ENCODE measurements around the gene OR5A2.

The OR5A2 gene

GRCh38 chr11:59423835-59424234 lies 2.4 kb downstream of the OR5A2 start:
- no peaks in the 10 kb centered on the region for H3K4me1 ChIP-seq (ENCODE audit: low read length)
- H3K9me3 ChIP-seq (ENCODE audit: insufficient read depth, low read length), result no peaks in the 10 kb centered on the region
- H3K27me3 ChIP-seq (ENCODE audit: low read depth, low read length), result no peaks in the 10 kb centered on the region
- no peak overlapping the region for H3K27ac ChIP-seq (ENCODE audit: low read length)
- no peak for TF ChIP-seq EZH2phosphoT487 (IDR thresholded peaks at IDR 0.05; ENCODE audit: low read depth)
- TF ChIP-seq CTCF (IDR thresholded peaks at IDR 0.05; ENCODE audit: low read depth, low read length), result no peak
- H3K79me2 ChIP-seq (ENCODE audit: low read length), result no peaks in the 10 kb centered on the region
- H4K20me1 ChIP-seq (ENCODE audit: insufficient read depth, low read length), result no peaks in the 10 kb centered on the region
- H3K4me3 ChIP-seq (ENCODE audit: low read length), result no peak overlapping the region
- no peak overlapping the region for H3K9ac ChIP-seq (ENCODE audit: low read length)
- no peak overlapping the region for H2AFZ ChIP-seq (ENCODE audit: low read depth, low read length)
- no peaks in the 10 kb centered on the region for H3K36me3 ChIP-seq (replicated peaks; ENCODE audit: low read depth, low read length)
- H3K4me2 ChIP-seq (ENCODE audit: low read length), result no peak overlapping the region

- H4K20me1 ChIP-seq (ENCODE audit: insufficient read depth, low read length), result no peaks in the 10 kb centered on the region
- H3K4me3 ChIP-seq (ENCODE audit: low read length), result no peak overlapping the region
- H3K36me3 ChIP-seq (replicated peaks; ENCODE audit: low read depth, low read length), result no peaks in the 10 kb centered on the region
- H2AFZ ChIP-seq (ENCODE audit: low read depth, low read length), result no peak overlapping the region
- H3K9me3 ChIP-seq (ENCODE audit: insufficient read depth, low read length), result no peaks in the 10 kb centered on the region
- no peak for TF ChIP-seq CTCF (IDR thresholded peaks at IDR 0.05; ENCODE audit: low read depth, low read length)
- no peak for TF ChIP-seq EZH2phosphoT487 (IDR thresholded peaks at IDR 0.05; ENCODE audit: low read depth)
- H3K4me1 ChIP-seq (ENCODE audit: low read length), result no peaks in the 10 kb centered on the region
- no peak overlapping the region for H3K9ac ChIP-seq (ENCODE audit: low read length)
- no peak overlapping the region for H3K4me2 ChIP-seq (ENCODE audit: low read length)
- no peak overlapping the region for H3K27ac ChIP-seq (ENCODE audit: low read length)
- 0 out of 2 replicates have a peak, but pooled peaks cover 4% of the 10 kb centered on the region for H3K27me3 ChIP-seq (ENCODE audit: low read depth, low read length)
- no peaks in the 10 kb centered on the region for H3K79me2 ChIP-seq (ENCODE audit: low read length)
Measured at GRCh38 chr11:59418156-59418555, 8.1 kb downstream of the OR5A2 start.

- Histone ChIP-seq H3K9ac (ENCODE audit: low read length) (no peak overlapping the region), H4K20me1 (ENCODE audit: insufficient read depth, low read length) (no peaks in the 10 kb centered on the region), H3K4me2 (ENCODE audit: low read length) (no peak overlapping the region), H3K4me3 (ENCODE audit: low read length) (no peak overlapping the region), H3K9me3 (ENCODE audit: insufficient read depth, low read length) (no peaks in the 10 kb centered on the region), H2AFZ (ENCODE audit: low read depth, low read length) (no peak overlapping the region), H3K79me2 (ENCODE audit: low read length) (no peaks in the 10 kb centered on the region), H3K4me1 (ENCODE audit: low read length) (no peaks in the 10 kb centered on the region), H3K27me3 (ENCODE audit: low read depth, low read length) (0 out of 2 replicates have a peak, but pooled peaks cover 4% of the 10 kb centered on the region), H3K36me3 (replicated peaks; ENCODE audit: low read depth, low read length) (no peaks in the 10 kb centered on the region), H3K27ac (ENCODE audit: low read length) (no peak overlapping the region)
- TF ChIP-seq CTCF (IDR thresholded peaks at IDR 0.05; ENCODE audit: low read depth, low read length), result no peak
- no peak for TF ChIP-seq EZH2phosphoT487 (IDR thresholded peaks at IDR 0.05; ENCODE audit: low read depth)
Measured at GRCh38 chr11:59417023-59417422, 9.2 kb downstream of the OR5A2 start.

GRCh38 chr11:59416613-59417012 lies 9.6 kb downstream of the OR5A2 start:
- Histone ChIP-seq H3K9ac (ENCODE audit: low read length) (no peak overlapping the region), H3K27ac (ENCODE audit: low read length) (no peak overlapping the region)
- TF ChIP-seq EZH2phosphoT487 (IDR thresholded peaks at IDR 0.05; ENCODE audit: low read depth), result no peak
- TF ChIP-seq CTCF (IDR thresholded peaks at IDR 0.05; ENCODE audit: low read depth, low read length), result no peak

More at GRCh38 chr11:59416613-59417012, 9.6 kb downstream of the OR5A2 start:
- Histone ChIP-seq H4K20me1 (ENCODE audit: insufficient read depth, low read length) (no peaks in the 10 kb centered on the region), H3K4me3 (ENCODE audit: low read length) (no peak overlapping the region), H3K27me3 (ENCODE audit: low read depth, low read length) (0 out of 2 replicates have a peak, but pooled peaks cover 4% of the 10 kb centered on the region), H2AFZ (ENCODE audit: low read depth, low read length) (no peak overlapping the region), H3K79me2 (ENCODE audit: low read length) (no peaks in the 10 kb centered on the region), H3K9me3 (ENCODE audit: insufficient read depth, low read length) (no peaks in the 10 kb centered on the region), H3K4me2 (ENCODE audit: low read length) (no peak overlapping the region), H3K4me1 (ENCODE audit: low read length) (no peaks in the 10 kb centered on the region), H3K36me3 (replicated peaks; ENCODE audit: low read depth, low read length) (no peaks in the 10 kb centered on the region)
